Stimulated activated naive CD8-positive, alpha-beta T cell treated with anti-CD3 and anti-CD28 coated beads, Interleukin-15, amount 100 ng/mL, for 72 hours (primary cell): ENCODE data around the gene TPPP3.
"Not testable (repeated sequence)": the region's sequence is repeated elsewhere in the genome, so short reads cannot be mapped to it uniquely, and the experiment has no call there.

Experiments used
- ATAC-seq: fragments of 150-1000 bp; cut with Tn5 transposase; 2 replicates; pipeline ENCODE4 v1.10.0; 2021; ENCODE audit warnings: mild to moderate bottlenecking, moderate library complexity
- DNase-seq, 2 donors: peaks; one replicate each; pipeline ENCODE4 v3.0.0; 2021 to 2022
- H3K27ac Mint-ChIP-seq, 2 donors: one replicate each; pipeline ENCODE4 v1.8.0; 2022; ENCODE audit warnings: mild to moderate bottlenecking in 2 of 2, mixed read lengths in 2 of 2, moderate library complexity in 2 of 2
- H3K27me3 Mint-ChIP-seq: one replicate; pipeline ENCODE4 v1.8.0; 2022; ENCODE audit warnings: mixed read lengths
- H3K4me1 Mint-ChIP-seq: one replicate; pipeline ENCODE4 v1.8.0; 2022; ENCODE audit warnings: mild to moderate bottlenecking, mixed read lengths
- H3K4me3 Mint-ChIP-seq, 2 donors: one replicate each; pipeline ENCODE4 v1.8.0; 2022; ENCODE audit warnings: mild to moderate bottlenecking in 2 of 2, mixed read lengths in 2 of 2, moderate library complexity in 1 of 2
- H3K9me3 Mint-ChIP-seq, 2 donors: one replicate each; pipeline ENCODE4 v1.8.0; 2022; ENCODE audit warnings: mixed read lengths in 2 of 2

TPPP3 gene

GRCh38 chr16:67415872-67416793, 22.8 kb upstream of the TPPP3 start, which contains the start of gene ZDHHC1:
ZDHHC1 (minus strand) TSS chr16:67416477; CDS start chr16:67407775, 8,702 bp downstream.
- ATAC-seq (peak; percentile 96), DNase-seq (peak; percentile 67 to 70)
- no peaks in the 10 kb centered on the region for H3K9me3 Mint-ChIP-seq
- H3K4me3 Mint-ChIP-seq = peak within 1 kb of the TSS; percentile 91 to 92
- H3K4me1 Mint-ChIP-seq = peaks cover 12% of the 10 kb centered on the region
- peaks cover 49% of the 10 kb centered on the region for H3K27me3 Mint-ChIP-seq
- peak within 1 kb of the TSS in 1 of 2 donors; percentile 73 for H3K27ac Mint-ChIP-seq

GRCh38 chr16:67415421-67415820, 22.1 kb upstream of the TPPP3 start:
- Mint-ChIP-seq H3K4me1 (peaks cover 12% of the 10 kb centered on the region), H3K27me3 (peaks cover 49% of the 10 kb centered on the region), H3K4me3 (peak overlapping the region; percentile 81 to 83), H3K27ac (peak overlapping the region in 1 of 2 donors; percentile 23)
- DNase-seq, ATAC-seq, H3K9me3 Mint-ChIP-seq: not testable (repeated sequence)

GRCh38 chr16:67413978-67414911, 20.9 kb upstream of the TPPP3 start:
- no peak overlapping the region for H3K4me3 Mint-ChIP-seq
- peaks cover 53% of the 10 kb centered on the region for H3K27me3 Mint-ChIP-seq
- no peak overlapping the region for H3K27ac Mint-ChIP-seq
- no peaks in the 10 kb centered on the region for H3K9me3 Mint-ChIP-seq
- peaks cover 12% of the 10 kb centered on the region for H3K4me1 Mint-ChIP-seq
- ATAC-seq (no peak), DNase-seq (no peak)

- Mint-ChIP-seq H3K4me3 (no peak overlapping the region), H3K4me1 (peaks cover 12% of the 10 kb centered on the region)
- DNase-seq = no peak
Measured at GRCh38 chr16:67412294-67412693, 19.0 kb upstream of the TPPP3 start.

GRCh38 chr16:67411339-67411738, 18.0 kb upstream of the TPPP3 start:
- Mint-ChIP-seq H3K4me3 (no peak overlapping the region), H3K27me3 (peaks cover 35% of the 10 kb centered on the region)
- ATAC-seq = no peak

More at GRCh38 chr16:67412294-67412693, 19.0 kb upstream of the TPPP3 start:
- peaks cover 44% of the 10 kb centered on the region for H3K27me3 Mint-ChIP-seq
- ATAC-seq = no peak
- no peaks in the 10 kb centered on the region for H3K9me3 Mint-ChIP-seq
- no peak overlapping the region for H3K27ac Mint-ChIP-seq

GRCh38 chr16:67409631-67410030, 16.3 kb upstream of the TPPP3 start:
- peaks cover 26% of the 10 kb centered on the region for H3K27me3 Mint-ChIP-seq
- no peaks in the 10 kb centered on the region for H3K4me1 Mint-ChIP-seq
- no peak overlapping the region for H3K4me3 Mint-ChIP-seq
- no peak overlapping the region for H3K27ac Mint-ChIP-seq
- DNase-seq (no peak), ATAC-seq (no peak)
- no peaks in the 10 kb centered on the region for H3K9me3 Mint-ChIP-seq

More at GRCh38 chr16:67411339-67411738, 18.0 kb upstream of the TPPP3 start:
- Mint-ChIP-seq H3K4me1 (peaks cover 6% of the 10 kb centered on the region), H3K9me3 (no peaks in the 10 kb centered on the region), H3K27ac (no peak overlapping the region)
- DNase-seq = no peak

GRCh38 chr16:67407788-67408452, 14.6 kb upstream of the TPPP3 start:
- H3K4me1 Mint-ChIP-seq = no peaks in the 10 kb centered on the region
- no peak for ATAC-seq
- no peak for DNase-seq
- no peaks in the 10 kb centered on the region for H3K9me3 Mint-ChIP-seq
- no peak overlapping the region for H3K27ac Mint-ChIP-seq
- H3K27me3 Mint-ChIP-seq = peaks cover 24% of the 10 kb centered on the region
- no peak overlapping the region for H3K4me3 Mint-ChIP-seq

- no peak for ATAC-seq
- Mint-ChIP-seq H3K4me1 (no peaks in the 10 kb centered on the region), H3K27me3 (peaks cover 30% of the 10 kb centered on the region), H3K4me3 (no peak overlapping the region), H3K9me3 (no peaks in the 10 kb centered on the region), H3K27ac (no peak overlapping the region)
- no peak for DNase-seq
Measured at GRCh38 chr16:67407176-67407787, 14.0 kb upstream of the TPPP3 start.

- no peak overlapping the region for H3K27ac Mint-ChIP-seq
- no peak for DNase-seq
Measured at GRCh38 chr16:67406111-67406971, 13.0 kb upstream of the TPPP3 start.

GRCh38 chr16:67405336-67405735, 12.0 kb upstream of the TPPP3 start:
- H3K9me3 Mint-ChIP-seq = no peaks in the 10 kb centered on the region
- H3K27ac Mint-ChIP-seq = peak overlapping the region in 1 of 2 donors; percentile 49
- H3K4me1 Mint-ChIP-seq = no peaks in the 10 kb centered on the region
- H3K4me3 Mint-ChIP-seq = no peak overlapping the region
- peaks cover 35% of the 10 kb centered on the region for H3K27me3 Mint-ChIP-seq
- no peak for ATAC-seq
- DNase-seq = no peak

More at GRCh38 chr16:67406111-67406971, 13.0 kb upstream of the TPPP3 start:
- peaks cover 35% of the 10 kb centered on the region for H3K27me3 Mint-ChIP-seq
- no peak overlapping the region for H3K4me3 Mint-ChIP-seq
- no peak for ATAC-seq
- no peaks in the 10 kb centered on the region for H3K4me1 Mint-ChIP-seq
- no peaks in the 10 kb centered on the region for H3K9me3 Mint-ChIP-seq

- Mint-ChIP-seq H3K4me3 (no peak overlapping the region), H3K27ac (peak overlapping the region in 1 of 2 donors; percentile 28), H3K27me3 (peaks cover 30% of the 10 kb centered on the region), H3K9me3 (no peaks in the 10 kb centered on the region), H3K4me1 (no peaks in the 10 kb centered on the region)
- DNase-seq (no peak), ATAC-seq (no peak)
Measured at GRCh38 chr16:67404740-67405226, 11.5 kb upstream of the TPPP3 start.

GRCh38 chr16:67403976-67404555, 10.8 kb upstream of the TPPP3 start:
- no peak overlapping the region for H3K4me3 Mint-ChIP-seq
- no peak for DNase-seq
- H3K27me3 Mint-ChIP-seq = peaks cover 23% of the 10 kb centered on the region
- H3K27ac Mint-ChIP-seq = peak overlapping the region; percentile 12 to 35
- peaks cover 5% of the 10 kb centered on the region for H3K4me1 Mint-ChIP-seq
- H3K9me3 Mint-ChIP-seq = no peaks in the 10 kb centered on the region
- ATAC-seq = no peak

GRCh38 chr16:67400901-67401300, 7.6 kb upstream of the TPPP3 start:
- Mint-ChIP-seq H3K27ac (no peak overlapping the region), H3K4me1 (peaks cover 6% of the 10 kb centered on the region), H3K9me3 (no peaks in the 10 kb centered on the region), H3K27me3 (peaks cover 28% of the 10 kb centered on the region), H3K4me3 (no peak overlapping the region)
- no peak for ATAC-seq
- no peak for DNase-seq
